Measurements from ENCODE around the gene SIAH2. TPM values are rescaled to one million over a fixed set of nuclear protein-coding genes. Genes with fewer than 3 reads are reported as not detected.

SIAH2 gene
- total RNA-seq, 1 donor from 2014 or later: 27.6 TPM

GRCh38 chr3:150783920-150784746 is 21.2 kb upstream of the SIAH2 start:
- Mint-ChIP-seq H3K4me1 (ENCODE audit: unreplicated experiment) (peaks cover 6% of the 10 kb centered on the region), H3K27ac (ENCODE audit: unreplicated experiment) (no peak overlapping the region), H3K4me3 (ENCODE audit: unreplicated experiment) (no peak overlapping the region), H3K36me3 (ENCODE audit: unreplicated experiment) (no peaks in the 10 kb centered on the region), H3K9me3 (ENCODE audit: unreplicated experiment) (no peaks in the 10 kb centered on the region), H3K27me3 (ENCODE audit: unreplicated experiment) (peaks cover 8% of the 10 kb centered on the region)
- TF ChIP-seq CTCF (IDR thresholded peaks at IDR 0.05): no peak
- DNase-seq (ENCODE audit: extremely low spot score, unreplicated experiment): no peak

- H3K9me3 Mint-ChIP-seq (ENCODE audit: unreplicated experiment): no peaks in the 10 kb centered on the region
- peaks cover 8% of the 10 kb centered on the region for H3K27me3 Mint-ChIP-seq (ENCODE audit: unreplicated experiment)
Observed at GRCh38 chr3:150783316-150783715, 20.3 kb upstream of the SIAH2 start.

GRCh38 chr3:150779402-150779858 is 16.5 kb upstream of the SIAH2 start:
- Mint-ChIP-seq H3K27me3 (ENCODE audit: unreplicated experiment) (no peaks in the 10 kb centered on the region), H3K36me3 (ENCODE audit: unreplicated experiment) (no peaks in the 10 kb centered on the region), H3K4me1 (ENCODE audit: unreplicated experiment) (no peaks in the 10 kb centered on the region), H3K9me3 (ENCODE audit: unreplicated experiment) (no peaks in the 10 kb centered on the region), H3K4me3 (ENCODE audit: unreplicated experiment) (no peak overlapping the region), H3K27ac (ENCODE audit: unreplicated experiment) (no peak overlapping the region)
- DNase-seq (ENCODE audit: extremely low spot score, unreplicated experiment): no peak
- no peak for TF ChIP-seq CTCF (IDR thresholded peaks at IDR 0.05)

More at GRCh38 chr3:150783316-150783715, 20.3 kb upstream of the SIAH2 start:
- H3K27ac Mint-ChIP-seq (ENCODE audit: unreplicated experiment): no peak overlapping the region
- H3K4me3 Mint-ChIP-seq (ENCODE audit: unreplicated experiment): no peak overlapping the region
- TF ChIP-seq CTCF (IDR thresholded peaks at IDR 0.05): no peak
- H3K4me1 Mint-ChIP-seq (ENCODE audit: unreplicated experiment): peaks cover 6% of the 10 kb centered on the region
- DNase-seq (ENCODE audit: extremely low spot score, unreplicated experiment): no peak
- H3K36me3 Mint-ChIP-seq (ENCODE audit: unreplicated experiment): no peaks in the 10 kb centered on the region

- H3K9me3 Mint-ChIP-seq (ENCODE audit: unreplicated experiment): no peaks in the 10 kb centered on the region
- DNase-seq (ENCODE audit: extremely low spot score, unreplicated experiment): no peak
- H3K4me3 Mint-ChIP-seq (ENCODE audit: unreplicated experiment): no peak overlapping the region
- no peak for TF ChIP-seq CTCF (IDR thresholded peaks at IDR 0.05)
- H3K27ac Mint-ChIP-seq (ENCODE audit: unreplicated experiment): no peak overlapping the region
- no peaks in the 10 kb centered on the region for H3K4me1 Mint-ChIP-seq (ENCODE audit: unreplicated experiment)
- no peaks in the 10 kb centered on the region for H3K36me3 Mint-ChIP-seq (ENCODE audit: unreplicated experiment)
- H3K27me3 Mint-ChIP-seq (ENCODE audit: unreplicated experiment): no peaks in the 10 kb centered on the region
Observed at GRCh38 chr3:150778793-150779401, 15.9 kb upstream of the SIAH2 start.

GRCh38 chr3:150775001-150775599 is 12.1 kb upstream of the SIAH2 start:
- H3K9me3 Mint-ChIP-seq (ENCODE audit: unreplicated experiment): no peaks in the 10 kb centered on the region
- H3K4me1 Mint-ChIP-seq (ENCODE audit: unreplicated experiment): peaks cover 12% of the 10 kb centered on the region
- H3K4me3 Mint-ChIP-seq (ENCODE audit: unreplicated experiment): no peak overlapping the region
- no peak for DNase-seq (ENCODE audit: extremely low spot score, unreplicated experiment)
- H3K27ac Mint-ChIP-seq (ENCODE audit: unreplicated experiment): no peak overlapping the region
- no peak for TF ChIP-seq CTCF (IDR thresholded peaks at IDR 0.05)
- H3K27me3 Mint-ChIP-seq (ENCODE audit: unreplicated experiment): no peaks in the 10 kb centered on the region
- no peaks in the 10 kb centered on the region for H3K36me3 Mint-ChIP-seq (ENCODE audit: unreplicated experiment)

Measured in osteocyte (in vitro differentiated cells).